GM12892 (cell line): ENCODE results near the gene LAMP1.

ENCODE experiments used
- POLR2A ChIP-seq: IDR thresholded peaks from 2 replicates; pipeline ENCODE4 v1.6.1; 2011; ENCODE audit warnings: low read depth, low read length, control low read depth
- TAF1 ChIP-seq: IDR thresholded peaks from 2 replicates; pipeline ENCODE4 v1.6.1; 2011; ENCODE audit warnings: low read depth, mild to moderate bottlenecking, control low read depth, low read length, borderline replicate concordance

- TF ChIP-seq TAF1 (no peak), POLR2A (no peak)
Observed at GRCh38 chr13:113350065-113350937, 53.3 kb downstream of the LAMP1 start.
